ENCODE results near the gene PLVAP. TPM values are rescaled to one million over a fixed set of nuclear protein-coding genes. Genes with fewer than 3 reads are reported as not detected.

The PLVAP gene
- total and polyA plus RNA-seq, 9 of the 15 experiments (the other 6 are each of a cell fraction or from before 2014, with no cell fraction given), result 0.09 to 0.84 (median 0.51) TPM; not detected in 4

DNA sequence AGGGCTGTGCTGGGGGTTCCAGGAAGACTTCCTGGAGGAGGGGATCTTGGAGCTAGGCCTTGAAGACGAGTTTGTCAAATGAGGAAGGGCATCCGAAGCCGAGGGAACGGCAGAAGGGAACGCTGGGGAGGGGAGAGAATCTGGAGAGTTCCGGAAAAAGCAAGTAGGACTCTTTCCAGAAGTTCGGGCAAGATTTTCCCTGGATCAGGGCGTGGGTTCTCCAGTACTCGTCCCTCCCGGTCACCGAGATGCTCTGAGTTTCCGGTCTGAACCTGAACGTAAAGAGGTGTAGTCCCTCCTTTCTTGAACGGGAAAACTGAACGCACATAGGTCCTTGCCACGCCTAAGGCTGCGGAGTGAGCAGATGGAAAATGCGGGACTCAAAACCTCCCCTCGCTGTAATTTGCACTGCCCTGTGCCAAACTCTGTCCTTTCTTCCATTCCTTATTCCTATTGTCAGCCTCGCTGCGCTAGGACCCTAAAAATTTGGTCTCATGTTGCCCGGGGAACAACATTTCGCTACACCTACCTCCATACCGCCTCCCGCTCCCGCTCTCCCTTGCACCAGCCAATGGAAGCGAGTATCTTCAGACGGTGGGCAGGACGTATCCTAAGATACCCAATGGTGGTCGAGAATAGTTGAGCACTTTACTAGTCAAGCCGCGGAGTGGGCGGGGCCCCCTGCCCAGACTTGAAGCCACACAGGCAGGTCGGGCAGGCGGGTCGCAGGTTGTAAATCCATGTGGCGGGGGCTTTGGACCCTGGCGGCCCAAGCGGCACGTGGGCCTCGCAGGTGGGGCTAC is 40.1 kb downstream of the PLVAP start, which contains the start of gene GTPBP3 (continued):
- TF ChIP-seq CTCFL (IDR thresholded peaks at IDR 0.05; ENCODE audit: borderline replicate concordance, insufficient read depth, low read depth, low read length, poor library complexity, severe bottlenecking), result no peak
- peak; percentile 75; the same call in 1 of the 2 replicates for TF ChIP-seq HMGXB4 (CRISPR knock-in tag; IDR thresholded peaks at IDR 0.05)
- no peak for TF ChIP-seq ZNF347 (CRISPR knock-in tag; IDR thresholded peaks at IDR 0.05; ENCODE audit: low read depth)
- TF ChIP-seq, protein P1, sequence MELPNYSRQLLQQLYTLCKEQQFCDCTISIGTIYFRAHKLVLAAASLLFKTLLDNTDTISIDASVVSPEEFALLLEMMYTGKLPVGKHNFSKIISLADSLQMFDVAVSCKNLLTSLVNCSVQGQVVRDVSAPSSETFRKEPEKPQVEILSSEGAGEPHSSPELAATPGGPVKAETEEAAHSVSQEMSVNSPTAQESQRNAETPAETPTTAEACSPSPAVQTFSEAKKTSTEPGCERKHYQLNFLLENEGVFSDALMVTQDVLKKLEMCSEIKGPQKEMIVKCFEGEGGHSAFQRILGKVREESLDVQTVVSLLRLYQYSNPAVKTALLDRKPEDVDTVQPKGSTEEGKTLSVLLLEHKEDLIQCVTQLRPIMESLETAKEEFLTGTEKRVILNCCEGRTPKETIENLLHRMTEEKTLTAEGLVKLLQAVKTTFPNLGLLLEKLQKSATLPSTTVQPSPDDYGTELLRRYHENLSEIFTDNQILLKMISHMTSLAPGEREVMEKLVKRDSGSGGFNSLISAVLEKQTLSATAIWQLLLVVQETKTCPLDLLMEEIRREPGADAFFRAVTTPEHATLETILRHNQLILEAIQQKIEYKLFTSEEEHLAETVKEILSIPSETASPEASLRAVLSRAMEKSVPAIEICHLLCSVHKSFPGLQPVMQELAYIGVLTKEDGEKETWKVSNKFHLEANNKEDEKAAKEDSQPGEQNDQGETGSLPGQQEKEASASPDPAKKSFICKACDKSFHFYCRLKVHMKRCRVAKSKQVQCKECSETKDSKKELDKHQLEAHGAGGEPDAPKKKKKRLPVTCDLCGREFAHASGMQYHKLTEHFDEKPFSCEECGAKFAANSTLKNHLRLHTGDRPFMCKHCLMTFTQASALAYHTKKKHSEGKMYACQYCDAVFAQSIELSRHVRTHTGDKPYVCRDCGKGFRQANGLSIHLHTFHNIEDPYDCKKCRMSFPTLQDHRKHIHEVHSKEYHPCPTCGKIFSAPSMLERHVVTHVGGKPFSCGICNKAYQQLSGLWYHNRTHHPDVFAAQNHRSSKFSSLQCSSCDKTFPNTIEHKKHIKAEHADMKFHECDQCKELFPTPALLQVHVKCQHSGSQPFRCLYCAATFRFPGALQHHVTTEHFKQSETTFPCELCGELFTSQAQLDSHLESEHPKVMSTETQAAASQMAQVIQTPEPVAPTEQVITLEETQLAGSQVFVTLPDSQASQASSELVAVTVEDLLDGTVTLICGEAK (IDR thresholded peaks at IDR 0.05), result peak; percentile 99
- TF ChIP-seq, protein P1 (CRISPR knock-in tag; IDR thresholded peaks at IDR 0.05), result no peak
- TF ChIP-seq ELF2 (CRISPR knock-in tag; IDR thresholded peaks at IDR 0.05), result peak; percentile 61; the same call in 1 of the 2 replicates
- peak; percentile 55; the same call in 1 of the 2 replicates for TF ChIP-seq LCOR (CRISPR knock-in tag; IDR thresholded peaks at IDR 0.05)
- TF ChIP-seq NONO (IDR thresholded peaks at IDR 0.05; ENCODE audit: low read depth in 2 of 2, low read length in 1 of 2), result peak in 1 of 2 experiments; percentile 77; a peak in 2 of 4 replicates
- no peak for TF ChIP-seq ZNF217 (CRISPR knock-in tag; IDR thresholded peaks at IDR 0.05)
- TF ChIP-seq, protein P2, sequence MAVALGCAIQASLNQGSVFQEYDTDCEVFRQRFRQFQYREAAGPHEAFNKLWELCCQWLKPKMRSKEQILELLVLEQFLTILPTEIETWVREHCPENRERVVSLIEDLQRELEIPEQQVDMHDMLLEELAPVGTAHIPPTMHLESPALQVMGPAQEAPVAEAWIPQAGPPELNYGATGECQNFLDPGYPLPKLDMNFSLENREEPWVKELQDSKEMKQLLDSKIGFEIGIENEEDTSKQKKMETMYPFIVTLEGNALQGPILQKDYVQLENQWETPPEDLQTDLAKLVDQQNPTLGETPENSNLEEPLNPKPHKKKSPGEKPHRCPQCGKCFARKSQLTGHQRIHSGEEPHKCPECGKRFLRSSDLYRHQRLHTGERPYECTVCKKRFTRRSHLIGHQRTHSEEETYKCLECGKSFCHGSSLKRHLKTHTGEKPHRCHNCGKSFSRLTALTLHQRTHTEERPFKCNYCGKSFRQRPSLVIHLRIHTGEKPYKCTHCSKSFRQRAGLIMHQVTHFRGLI (CRISPR knock-in tag; IDR thresholded peaks at IDR 0.05), result no peak
- peak; percentile 89 for TF ChIP-seq SUPT5H (IDR thresholded peaks at IDR 0.05)

Data from K562 (cell line).